H1 (cell line): Measurements from ENCODE around the gene HOXA11. TPM values are rescaled to one million over a fixed set of nuclear protein-coding genes. Genes with fewer than 3 reads are reported as not detected.

ENCODE experiments used
- CTCF ChIA-PET: fragments of 300-600 bp; sonication (Branson Sonifier 250); formaldehyde crosslinking; loops from one replicate; lab custom pipeline; 2021; ENCODE audit not compliant: partially characterized antibody; lab: Charles Lee
- POLR2A ChIA-PET: fragments of 300-600 bp; sonication (Branson Sonifier 250); formaldehyde crosslinking; loops from one replicate; lab custom pipeline; 2021; ENCODE audit warnings: inconsistent platforms; ENCODE audit not compliant: partially characterized antibody; lab: Charles Lee
- DNase-seq, 2 experiments: peaks; one replicate each; pipeline versions ENCODE4 v3.0.0 to v3.0.0-alpha.2; 2010 to 2022; ENCODE audit warnings: low spot score in 2 of 2, low read depth in 1 of 2, mixed read lengths in 1 of 2
- FAIRE-seq: peaks from 2 replicates; lab custom pipeline; 2011; peaks lifted over from hg19 to GRCh38; lab: Jason Lieb, UNC
- H2AFZ ChIP-seq: 2 replicates; pipeline ENCODE4 v1.8.1; 2012; ENCODE audit warnings: low read length, inconsistent platforms
- H2AK5ac ChIP-seq: 2 replicates; pipeline ENCODE4 v1.6.1; 2013; ENCODE audit warnings: low read depth, low read length
- H2BK120ac ChIP-seq: replicated peaks from 2 replicates; pipeline ENCODE3; 2013; ENCODE audit warnings: low read depth, low read length, inconsistent platforms
- H2BK12ac ChIP-seq: 2 replicates; pipeline ENCODE4 v1.6.1; 2013; ENCODE audit warnings: low read depth, low read length
- H2BK15ac ChIP-seq: 2 replicates; pipeline ENCODE4 v1.6.1; 2013; ENCODE audit warnings: low read length
- H2BK20ac ChIP-seq: 2 replicates; pipeline ENCODE4 v1.6.1; 2013; ENCODE audit warnings: low read length
- H2BK5ac ChIP-seq: 2 replicates; pipeline ENCODE4 v1.6.1; 2013; ENCODE audit warnings: low read depth, low read length
- H3K14ac ChIP-seq: 2 replicates; pipeline ENCODE4 v1.6.1; 2013; ENCODE audit warnings: inconsistent platforms; ENCODE audit not compliant: insufficient read length
- H3K18ac ChIP-seq: 2 replicates; pipeline ENCODE4 v1.6.1; 2013; ENCODE audit warnings: low read length; ENCODE audit errors: extremely low read depth
- H3K23ac ChIP-seq: 2 replicates; pipeline ENCODE4 v1.6.1; 2013; ENCODE audit warnings: inconsistent platforms; ENCODE audit not compliant: insufficient read length
- H3K23me2 ChIP-seq: 2 replicates; pipeline ENCODE4 v1.6.1; 2013; ENCODE audit warnings: low read depth, low read length
- H3K27ac ChIP-seq: 2 replicates; pipeline ENCODE4 v1.6.1; 2011; ENCODE audit warnings: low read depth, low read length, inconsistent platforms
- H3K27me3 ChIP-seq, 4 experiments: replicated peaks in 1 of 4; 1 replicate in 1 of 4; 2 replicates in 3 of 4; pipeline versions ENCODE4 v1.6.1 to v1.8.1; 2011 to 2013; ENCODE audit warnings: low read length in 3 of 4, mild to moderate bottlenecking in 3 of 4, inconsistent platforms in 2 of 4, mixed read lengths in 2 of 4, moderate library complexity in 1 of 4; ENCODE audit not compliant: control insufficient read depth in 3 of 4, insufficient read depth in 3 of 4; ENCODE audit errors: extremely low read depth in 1 of 4
- H3K36me3 ChIP-seq, 4 experiments: 2 replicates each; pipeline versions ENCODE4 v1.6.1 to v1.8.1; 2011 to 2013; ENCODE audit warnings: mild to moderate bottlenecking in 4 of 4, low read length in 3 of 4, moderate library complexity in 2 of 4, control low read depth in 1 of 4, inconsistent platforms in 1 of 4; ENCODE audit not compliant: insufficient read depth in 4 of 4, control insufficient read depth in 2 of 4
- H3K4ac ChIP-seq: replicated peaks from 2 replicates; pipeline ENCODE3; 2013; ENCODE audit warnings: low read length, low read depth, mixed read lengths, inconsistent platforms; ENCODE audit not compliant: insufficient read length
- H3K4me1 ChIP-seq, 4 experiments: replicated peaks in 1 of 4; 1 replicate in 1 of 4; 2 replicates in 3 of 4; pipeline versions ENCODE4 v1.6.1 to v1.8.1; 2011 to 2013; ENCODE audit warnings: low read length in 3 of 4, inconsistent platforms in 2 of 4, mixed read lengths in 1 of 4; ENCODE audit not compliant: insufficient read depth in 4 of 4, control insufficient read depth in 3 of 4
- H3K4me2 ChIP-seq, 2 experiments: 2 replicates each; pipeline versions ENCODE4 v1.6.1 to v1.8.1; 2011 to 2013; ENCODE audit warnings: low read depth in 2 of 2, low read length in 2 of 2, control low read depth in 1 of 2, inconsistent platforms in 1 of 2, mild to moderate bottlenecking in 1 of 2; ENCODE audit not compliant: insufficient read depth in 1 of 2
- H3K4me3 ChIP-seq, 4 experiments: fragments of 200-600, 300-600 bp in 1 of 4; sonication (generic), shearing (Covaris generic), sonication (Bioruptor Twin) in 1 of 4; 2 replicates each; pipeline versions ENCODE4 v1.5.1 to v1.8.1; 2011 to 2016; ENCODE audit warnings: low read length in 4 of 4, low read depth in 3 of 4, control low read depth in 2 of 4, inconsistent platforms in 2 of 4, mild to moderate bottlenecking in 2 of 4, mixed read lengths in 1 of 4, moderate library complexity in 1 of 4; ENCODE audit not compliant: insufficient read depth in 2 of 4; ENCODE audit errors: extremely low read depth in 1 of 4
- H3K56ac ChIP-seq: replicated peaks from 2 replicates; pipeline ENCODE3; 2013; ENCODE audit warnings: low read depth, mild to moderate bottlenecking, mixed read lengths, low read length, inconsistent platforms; ENCODE audit not compliant: insufficient read length
- H3K79me1 ChIP-seq: 2 replicates; pipeline ENCODE4 v1.6.1; 2013; ENCODE audit warnings: low read depth, low read length, control low read depth
- H3K79me2 ChIP-seq, 2 experiments: 2 replicates each; pipeline versions ENCODE4 v1.6.1 to v1.8.1; 2012 to 2013; ENCODE audit warnings: low read length in 2 of 2, mild to moderate bottlenecking in 2 of 2, inconsistent platforms in 1 of 2; ENCODE audit not compliant: insufficient read depth in 2 of 2, control insufficient read depth in 1 of 2
- H3K9ac ChIP-seq, 4 experiments: replicated peaks in 1 of 4; 1 replicate in 1 of 4; 2 replicates in 3 of 4; pipeline versions ENCODE4 v1.6.1 to v1.8.1; 2011 to 2013; ENCODE audit warnings: low read depth in 3 of 4, low read length in 3 of 4, control low read depth in 2 of 4, mild to moderate bottlenecking in 2 of 4, moderate library complexity in 2 of 4, inconsistent platforms in 1 of 4; ENCODE audit errors: extremely low read depth in 1 of 4
- H3K9me3 ChIP-seq, 2 experiments: 2 replicates each; pipeline versions ENCODE4 v1.6.1 to v1.8.1; 2012 to 2013; ENCODE audit warnings: mild to moderate bottlenecking in 2 of 2, moderate library complexity in 2 of 2, control low read depth in 1 of 2, inconsistent platforms in 1 of 2, low read depth in 1 of 2, low read length in 1 of 2, mixed read lengths in 1 of 2; ENCODE audit not compliant: insufficient read depth in 2 of 2
- H4K20me1 ChIP-seq, 2 experiments: replicated peaks in 1 of 2; 2 replicates each; pipeline versions ENCODE3 to v1.8.1; 2011 to 2013; ENCODE audit warnings: inconsistent platforms in 2 of 2, low read length in 2 of 2, mild to moderate bottlenecking in 1 of 2; ENCODE audit not compliant: insufficient read depth in 2 of 2, control insufficient read depth in 1 of 2
- H4K5ac ChIP-seq: 2 replicates; pipeline ENCODE4 v1.6.1; 2013; ENCODE audit warnings: low read length, low read depth, mixed read lengths, inconsistent platforms; ENCODE audit not compliant: insufficient read length
- H4K8ac ChIP-seq: 2 replicates; pipeline ENCODE4 v1.8.0; 2013; ENCODE audit warnings: mild to moderate bottlenecking, moderate library complexity, low read length, inconsistent platforms; ENCODE audit not compliant: insufficient read depth; ENCODE audit errors: extremely low read depth
- H4K91ac ChIP-seq: replicated peaks from 2 replicates; pipeline ENCODE3; 2013; ENCODE audit warnings: low read length, mixed read lengths, inconsistent platforms; ENCODE audit not compliant: insufficient read length
- CBX8 ChIP-seq: fragments of 300-800, 300-1000 bp; sonication (generic); IDR thresholded peaks from 2 replicates; pipeline ENCODE4 v1.7.1; 2016; ENCODE audit warnings: low read depth, low read length, borderline replicate concordance
- CEBPB ChIP-seq: IDR thresholded peaks from 2 replicates; pipeline ENCODE4 v1.6.1; 2012; ENCODE audit warnings: low read depth, low read length
- RXRA ChIP-seq: IDR thresholded peaks from 2 replicates; pipeline ENCODE4 v1.6.1; 2011; ENCODE audit warnings: low read depth, mild to moderate bottlenecking, low read length, moderate library complexity; ENCODE audit not compliant: insufficient read depth
- SIX5 ChIP-seq: IDR thresholded peaks from 2 replicates; pipeline ENCODE4 v1.6.1; 2011; ENCODE audit warnings: mild to moderate bottlenecking, low read depth, low read length
- WGBS, 2 experiments: shearing (Covaris generic) in 1 of 2; methylation state at CpG; one replicate each; pipeline versions ENCODE4 v1.1.6 to v1.1.7; 2013 to 2015; ENCODE audit warnings: low lambda C conversion rate in 2 of 2, mixed read lengths in 2 of 2, inconsistent platforms in 1 of 2, low coverage in 1 of 2, missing lambda C conversion rate in 1 of 2; ENCODE audit not compliant: insufficient replicate concordance in 2 of 2, insufficient coverage in 1 of 2, insufficient read length in 1 of 2; ENCODE audit errors: extremely low coverage in 1 of 2, missing lambda C conversion rate in 1 of 2; 5-methylcytosine and 5-hydroxymethylcytosine counted together
- polyA plus RNA-seq, 7 experiments: library from polyadenylated mRNA; depleted of rRNA in 3 of 7; stranded (reverse) in 5 of 7; unstranded in 2 of 7; fragments of >200 nt in 5 of 7; fragments of 200-250 nt in 2 of 7; gene quantifications; 1 replicate in 5 of 7; 2 replicates in 1 of 7; 4 replicates in 1 of 7; pipeline versions ENCODE4 v1.2.1 to v1.2.3, GENCODE V29; 2011 to 2013; ENCODE audit warnings: missing spikeins in 2 of 7, mixed read lengths in 2 of 7
- total RNA-seq: library from RNA; stranded (reverse); fragmentation: NEBNext Ultra II Directional; extraction: Animal tissue kit (Norgen Biotek cat#: 25700); gene quantifications from 2 replicates; pipeline ENCODE4 v1.2.1, GENCODE V29; 2021
- TF ChIP-seq, protein P1 (sequence below): IDR thresholded peaks from 2 replicates; pipeline ENCODE4 v1.6.1; 2011; ENCODE audit warnings: low read depth, mild to moderate bottlenecking, low read length; ENCODE audit not compliant: insufficient read depth

Gene HOXA11
- total and polyA plus RNA-seq, 2 of the 8 experiments (the other 6 are each of a cell fraction or from before 2014, with no cell fraction given): not detected

DNA sequence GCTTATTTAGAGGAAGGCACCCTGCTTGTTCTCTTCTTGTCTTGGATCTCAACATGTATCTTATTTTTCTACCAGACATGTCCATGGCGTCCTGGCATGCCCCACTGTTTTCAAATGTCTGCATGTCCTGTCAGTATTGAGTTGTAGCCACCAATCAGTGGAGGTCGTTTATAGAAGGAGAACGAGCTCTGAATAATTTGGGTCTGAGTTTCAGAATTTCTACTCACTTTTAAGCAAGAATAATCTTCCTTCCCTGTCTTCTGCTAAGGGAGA lies 17.8 kb upstream of the HOXA11 start:
- H2BK12ac ChIP-seq: no peak overlapping the region
- H3K9ac ChIP-seq: no peak overlapping the region
- no peak overlapping the region for H2BK20ac ChIP-seq
- 31% methylated on average over 3 of the region's 3 CpGs; no CpG with 5 or more reads in 1 of the 2 experiments for WGBS, 2 experiments
- H3K27ac ChIP-seq: no peak overlapping the region
- H2AK5ac ChIP-seq: no peak overlapping the region
- ChIA-PET CTCF (interaction anchor here (0.6 to 2.1 kb wide), 9 partner anchors 8 to 307 kb away, joined by 3 to 5 read pairs (median 4); partner anchors contain the start of gene HOXA11), POLR2A (no interaction called here)
- no peak overlapping the region for H2BK5ac ChIP-seq
- no peak overlapping the region for H3K4me3 ChIP-seq
- H3K18ac ChIP-seq: no peak overlapping the region
- FAIRE-seq (no peak), DNase-seq (no peak)
- no peak overlapping the region for H4K8ac ChIP-seq
- H3K56ac ChIP-seq: no peak overlapping the region
- H3K4me1 ChIP-seq: peaks cover 0 to 8% (median 4%) of the 10 kb centered on the region in 4 experiments; a peak in 6 of 7 replicates
- H3K14ac ChIP-seq: no peak overlapping the region
- peaks cover 97 to 100% (median 100%) of the 10 kb centered on the region in 4 experiments for H3K27me3 ChIP-seq
- H3K4me2 ChIP-seq: no peak overlapping the region
- no peaks in the 10 kb centered on the region; a peak in 1 of 4 replicates for H3K9me3 ChIP-seq
- H4K20me1 ChIP-seq: peaks cover 38 to 51% of the 10 kb centered on the region in 2 experiments
- no peak overlapping the region for H2BK15ac ChIP-seq
- no peak overlapping the region for H3K4ac ChIP-seq
- no peak overlapping the region for H4K91ac ChIP-seq
- H3K23me2 ChIP-seq: no peaks in the 10 kb centered on the region; the same call in 1 of the 2 replicates
- no peak overlapping the region for H2AFZ ChIP-seq
- H3K36me3 ChIP-seq: peaks cover 0 to 17% (median 0%) of the 10 kb centered on the region in 4 experiments; a peak in 1 of 8 replicates
- H4K5ac ChIP-seq: no peak overlapping the region
- H3K23ac ChIP-seq: no peak overlapping the region
- no peaks in the 10 kb centered on the region for H3K79me2 ChIP-seq
- no peaks in the 10 kb centered on the region; the same call in 1 of the 2 replicates for H3K79me1 ChIP-seq
- TF ChIP-seq SIX5: no peak
- no peak for TF ChIP-seq RXRA
- TF ChIP-seq CBX8: peak; percentile 58; the same call in 1 of the 2 replicates
- TF ChIP-seq, protein P1, sequence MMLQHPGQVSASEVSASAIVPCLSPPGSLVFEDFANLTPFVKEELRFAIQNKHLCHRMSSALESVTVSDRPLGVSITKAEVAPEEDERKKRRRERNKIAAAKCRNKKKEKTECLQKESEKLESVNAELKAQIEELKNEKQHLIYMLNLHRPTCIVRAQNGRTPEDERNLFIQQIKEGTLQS: no peak
- no peak for TF ChIP-seq CEBPB
- H2BK120ac ChIP-seq: no peak overlapping the region
